ENCODE results near the gene LYSMD4.
A peak's percentile ranks its signal among the peaks of the same experiment; 100 is the strongest.

GRCh38 chr15:99704444-99704838, 28.8 kb downstream of the LYSMD4 start:
- TF ChIP-seq CTCF (IDR thresholded peaks at IDR 0.05): peak; percentile 62 to 93 (median 79)
- TF ChIP-seq POLR2A (IDR thresholded peaks at IDR 0.05): no peak

Data from uterus (tissue), 2 donors.